Skeletal muscle satellite cell (primary cell): Measurements from ENCODE around the gene PRMT5. TPM values are rescaled to one million over a fixed set of nuclear protein-coding genes. Genes with fewer than 3 reads are reported as not detected.

Experiments
- H3K27me3 ChIP-seq: 2 replicates; pipeline ENCODE4 v1.7.0; 2013; ENCODE audit warnings: low read length; ENCODE audit not compliant: control insufficient read depth, insufficient read depth
- H3K36me3 ChIP-seq: 2 replicates; pipeline ENCODE4 v1.7.0; 2013; ENCODE audit warnings: mild to moderate bottlenecking, control low read depth, low read length; ENCODE audit not compliant: insufficient read depth
- H3K4me1 ChIP-seq: 2 replicates; pipeline ENCODE4 v1.7.0; 2013; ENCODE audit warnings: low read length; ENCODE audit not compliant: control insufficient read depth, insufficient read depth
- H3K4me2 ChIP-seq: 2 replicates; pipeline ENCODE4 v1.7.0; 2013; ENCODE audit warnings: mild to moderate bottlenecking, low read length
- H3K4me3 ChIP-seq: 2 replicates; pipeline ENCODE4 v1.7.0; 2013; ENCODE audit warnings: low read length
- H3K9ac ChIP-seq: 2 replicates; pipeline ENCODE4 v1.7.0; 2013; ENCODE audit warnings: mild to moderate bottlenecking, low read depth, low read length, moderate library complexity
- H3K9me3 ChIP-seq: replicated peaks from 2 replicates; pipeline ENCODE4 v1.7.0; 2013; ENCODE audit warnings: mild to moderate bottlenecking, control low read depth, low read length
- total RNA-seq: library from RNA; depleted of rRNA; stranded (reverse); fragments of >200 nt; gene quantifications from 2 replicates; pipeline ENCODE4 v1.2.3, GENCODE V29; 2012; rRNA removed

PRMT5 gene
- 89.0 and 97.6 TPM in 2 replicates for total RNA-seq

- Histone ChIP-seq H3K4me3 (peak within 1 kb of the TSS; percentile 83), H3K9me3 (no peaks in the 10 kb centered on the region), H3K9ac (peak within 1 kb of the TSS; percentile 89), H3K27me3 (no peaks in the 10 kb centered on the region), H3K36me3 (peaks cover 18% of the 10 kb centered on the region), H3K4me2 (peak within 1 kb of the TSS; percentile 92), H3K4me1 (peaks cover 24% of the 10 kb centered on the region)
Observed at GRCh38 chr14:22929104-22929960, at the start of gene PRMT5. Gene PRMT5, minus strand, starts transcription at chr14:22929376. Its CDS starts 15 bp downstream, at chr14:22929361.

GRCh38 chr14:22978487-22978837, 49.3 kb upstream of the PRMT5 start:
- peak overlapping the region; percentile 81 for H3K4me2 ChIP-seq
- peaks cover 37% of the 10 kb centered on the region for H3K36me3 ChIP-seq
- H3K4me1 ChIP-seq: peaks cover 65% of the 10 kb centered on the region
- no peaks in the 10 kb centered on the region for H3K27me3 ChIP-seq
- H3K4me3 ChIP-seq: peak overlapping the region; percentile 90
- no peaks in the 10 kb centered on the region for H3K9me3 ChIP-seq
- H3K9ac ChIP-seq: peak overlapping the region; percentile 94

- H3K4me1 ChIP-seq: peaks cover 67% of the 10 kb centered on the region
- peak overlapping the region; percentile 81 for H3K4me2 ChIP-seq
- H3K9me3 ChIP-seq: no peaks in the 10 kb centered on the region
- H3K4me3 ChIP-seq: peak overlapping the region; percentile 90
- peaks cover 43% of the 10 kb centered on the region for H3K36me3 ChIP-seq
- no peaks in the 10 kb centered on the region for H3K27me3 ChIP-seq
- peak overlapping the region; percentile 94 for H3K9ac ChIP-seq
Observed at GRCh38 chr14:22977684-22978486, 48.7 kb upstream of the PRMT5 start.

- H3K9me3 ChIP-seq: no peaks in the 10 kb centered on the region
- H3K36me3 ChIP-seq: peaks cover 48% of the 10 kb centered on the region
- H3K4me1 ChIP-seq: peaks cover 67% of the 10 kb centered on the region
Observed at GRCh38 chr14:22977434-22977683, 48.2 kb upstream of the PRMT5 start.

GRCh38 chr14:22976620-22977433, 47.7 kb upstream of the PRMT5 start:
- Histone ChIP-seq H3K27me3 (no peaks in the 10 kb centered on the region), H3K9me3 (no peaks in the 10 kb centered on the region), H3K4me1 (peaks cover 67% of the 10 kb centered on the region), H3K9ac (peak overlapping the region; percentile 54), H3K4me3 (peak overlapping the region; percentile 21), H3K36me3 (peaks cover 53% of the 10 kb centered on the region), H3K4me2 (peak overlapping the region; percentile 65)

More at GRCh38 chr14:22977434-22977683, 48.2 kb upstream of the PRMT5 start:
- Histone ChIP-seq H3K27me3 (no peaks in the 10 kb centered on the region), H3K4me3 (peak overlapping the region; percentile 21), H3K4me2 (peak overlapping the region; percentile 65), H3K9ac (peak overlapping the region; percentile 54)

- Histone ChIP-seq H3K27me3 (no peaks in the 10 kb centered on the region), H3K9me3 (no peaks in the 10 kb centered on the region), H3K4me2 (peak overlapping the region; percentile 0), H3K36me3 (peaks cover 61% of the 10 kb centered on the region), H3K4me1 (peaks cover 60% of the 10 kb centered on the region), H3K9ac (peak overlapping the region; percentile 21), H3K4me3 (no peak overlapping the region)
Observed at GRCh38 chr14:22974530-22975313, 45.5 kb upstream of the PRMT5 start.

GRCh38 chr14:22973217-22974032, 44.2 kb upstream of the PRMT5 start:
- no peak overlapping the region for H3K4me2 ChIP-seq
- H3K4me1 ChIP-seq: peaks cover 47% of the 10 kb centered on the region
- H3K9me3 ChIP-seq: no peaks in the 10 kb centered on the region
- peaks cover 67% of the 10 kb centered on the region for H3K36me3 ChIP-seq
- H3K9ac ChIP-seq: no peak overlapping the region
- no peaks in the 10 kb centered on the region for H3K27me3 ChIP-seq
- no peak overlapping the region for H3K4me3 ChIP-seq

GRCh38 chr14:22972313-22972930, 43.2 kb upstream of the PRMT5 start:
- peaks cover 37% of the 10 kb centered on the region for H3K4me1 ChIP-seq

GRCh38 chr14:22971152-22971551, 42.0 kb upstream of the PRMT5 start:
- H3K4me2 ChIP-seq: no peak overlapping the region
- H3K9me3 ChIP-seq: no peaks in the 10 kb centered on the region
- H3K4me1 ChIP-seq: peaks cover 24% of the 10 kb centered on the region
- H3K9ac ChIP-seq: no peak overlapping the region
- H3K36me3 ChIP-seq: peaks cover 52% of the 10 kb centered on the region
- H3K4me3 ChIP-seq: no peak overlapping the region
- no peaks in the 10 kb centered on the region for H3K27me3 ChIP-seq

More at GRCh38 chr14:22972313-22972930, 43.2 kb upstream of the PRMT5 start:
- Histone ChIP-seq H3K36me3 (peaks cover 60% of the 10 kb centered on the region), H3K4me2 (no peak overlapping the region), H3K4me3 (no peak overlapping the region), H3K27me3 (no peaks in the 10 kb centered on the region), H3K9ac (no peak overlapping the region), H3K9me3 (no peaks in the 10 kb centered on the region)

- Histone ChIP-seq H3K9ac (no peak overlapping the region), H3K4me1 (no peaks in the 10 kb centered on the region), H3K36me3 (peaks cover 17% of the 10 kb centered on the region), H3K27me3 (no peaks in the 10 kb centered on the region), H3K9me3 (no peaks in the 10 kb centered on the region), H3K4me3 (no peak overlapping the region), H3K4me2 (no peak overlapping the region)
Observed at GRCh38 chr14:22966783-22967269, 37.6 kb upstream of the PRMT5 start.
